HG03095 (cell line): Measurements from ENCODE around the gene WDFY2.

Experiments used
- ATAC-seq: cut with Tn5 transposase; IDR thresholded peaks from one replicate; pipeline ENCODE4 v1.9.1; 2021; ENCODE audit warnings: moderate library complexity; ENCODE audit not compliant: unreplicated experiment

Gene WDFY2

DNA sequence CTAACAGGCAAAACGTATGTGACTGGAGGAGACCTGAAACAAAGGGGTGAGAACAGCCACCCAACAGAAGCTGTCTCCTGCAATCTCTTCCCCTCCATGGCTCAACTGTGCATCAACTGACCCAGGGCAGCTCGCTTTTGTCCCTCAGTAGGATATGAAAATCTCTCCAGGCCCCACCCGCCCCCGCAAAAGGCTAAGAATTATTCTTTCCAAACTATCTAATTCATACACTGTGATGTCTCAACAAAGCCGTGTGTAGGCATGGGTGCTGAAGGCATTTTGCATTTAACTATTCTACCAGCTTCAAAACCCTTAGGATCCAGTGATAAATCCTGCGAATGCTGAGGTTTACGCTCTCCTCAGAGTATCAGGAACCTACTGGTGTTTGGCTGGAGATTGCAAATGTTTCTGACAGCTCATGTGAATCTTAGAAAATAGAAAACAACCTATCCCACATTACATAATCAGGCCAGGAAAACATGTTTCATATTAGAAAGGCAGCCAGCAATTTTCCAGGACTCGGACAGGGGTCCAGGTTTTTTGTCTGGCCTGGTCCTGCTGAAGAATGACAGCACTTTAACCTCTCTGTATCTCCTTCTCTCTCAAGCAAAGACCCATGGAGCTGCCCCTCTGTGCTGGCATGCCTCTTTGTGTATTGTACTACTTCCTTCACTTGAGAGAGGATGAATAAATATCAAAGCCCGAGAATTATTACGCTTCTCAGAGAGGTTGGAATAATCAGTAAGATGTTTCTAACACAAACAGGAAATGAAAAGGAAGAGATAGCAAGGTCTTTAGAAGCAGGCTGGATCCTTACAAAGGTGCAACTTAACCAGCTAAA is 202.4 kb downstream of the WDFY2 start:
- ATAC-seq, result no peak

DNA sequence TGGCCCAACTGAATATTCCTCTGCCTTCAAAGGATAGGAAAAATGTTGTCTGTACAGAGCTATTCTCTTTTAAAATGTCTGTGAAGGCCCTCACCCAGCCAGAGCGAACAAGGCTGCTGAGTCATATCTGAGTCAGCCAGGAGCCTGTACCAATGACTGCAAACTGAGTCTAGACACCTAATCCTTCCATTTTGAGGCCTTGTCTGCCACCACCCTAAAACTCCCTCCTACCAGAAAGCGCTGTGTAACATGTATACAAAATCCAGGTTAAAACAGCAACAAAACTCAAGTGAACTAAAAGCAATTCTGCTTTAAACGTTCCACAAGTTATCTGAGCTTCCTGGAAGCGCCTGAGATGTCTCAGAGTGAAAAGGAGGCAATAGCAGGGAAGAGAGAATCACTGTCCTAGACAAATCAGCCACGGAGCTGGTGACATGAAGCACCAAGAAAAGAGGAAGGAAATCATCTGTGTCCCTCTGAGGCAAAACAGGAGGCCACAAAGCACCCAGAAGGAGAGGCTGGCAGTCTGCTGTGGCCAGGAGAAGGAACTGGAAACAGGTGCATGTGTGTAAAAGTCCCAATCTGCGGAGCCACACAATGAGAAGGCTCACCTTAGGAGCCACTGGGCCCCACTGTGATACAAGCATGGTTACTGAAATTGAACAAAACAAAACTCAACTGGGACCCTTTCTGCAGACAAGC is 209.5 kb downstream of the WDFY2 start:
- peak; percentile 79 for ATAC-seq

DNA sequence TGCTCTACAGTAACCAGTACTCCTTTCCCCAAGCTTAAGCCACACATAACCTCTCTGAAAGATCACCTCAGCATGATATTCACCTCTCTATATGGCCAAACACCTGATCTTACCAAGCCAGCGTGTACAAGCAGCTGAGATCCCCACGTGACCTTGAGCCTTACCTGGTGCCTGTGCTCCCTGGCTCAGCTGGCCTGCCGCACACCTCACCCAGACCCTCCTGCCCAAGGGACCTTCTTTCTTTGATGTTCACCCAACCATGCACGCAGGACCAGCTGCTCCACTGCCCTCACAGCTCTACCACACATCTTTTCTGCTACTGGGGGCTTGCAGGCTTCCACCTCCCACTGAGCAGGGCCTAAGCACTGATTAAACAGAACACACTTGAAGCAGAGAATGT is 210.7 kb downstream of the WDFY2 start:
- ATAC-seq, result no peak

DNA sequence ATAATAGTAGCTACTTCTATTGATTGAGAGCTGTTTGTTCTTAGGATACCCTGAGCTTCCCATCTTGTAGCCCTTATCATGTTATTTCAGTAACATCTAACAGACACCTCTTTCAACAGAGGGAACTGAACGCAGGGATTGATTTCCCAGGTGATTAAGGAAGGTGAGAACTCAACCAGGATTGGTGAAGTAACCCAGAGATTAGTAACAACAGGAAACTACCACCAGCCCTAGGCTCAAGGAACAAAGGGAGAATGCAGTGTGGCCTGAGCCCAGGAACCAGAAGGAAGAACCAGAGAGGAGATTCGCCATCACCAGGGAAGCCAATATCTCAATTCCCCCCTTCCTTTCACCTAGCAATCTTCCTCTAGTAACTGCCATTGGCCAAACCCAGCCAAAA is 211.2 kb downstream of the WDFY2 start:
- no peak for ATAC-seq

DNA sequence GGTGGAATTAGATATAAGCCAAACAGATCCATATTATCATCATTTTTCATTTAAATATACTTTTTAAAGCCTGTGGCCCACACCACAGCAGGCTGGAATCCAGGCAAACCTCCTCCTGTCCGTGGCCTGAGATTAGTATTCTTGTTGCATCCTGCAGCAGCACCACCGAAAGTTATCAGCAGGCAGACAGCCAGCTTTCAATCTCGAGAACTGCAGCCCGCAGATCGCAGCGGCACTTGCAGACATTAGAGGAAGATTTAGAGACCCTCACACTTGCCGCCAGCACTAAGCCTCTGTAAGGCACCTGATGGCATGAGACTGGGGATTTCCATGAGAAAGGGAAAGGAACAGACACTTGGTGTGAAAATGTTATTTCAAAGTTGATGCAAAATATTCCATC is 212.3 kb downstream of the WDFY2 start:
- no peak for ATAC-seq

DNA sequence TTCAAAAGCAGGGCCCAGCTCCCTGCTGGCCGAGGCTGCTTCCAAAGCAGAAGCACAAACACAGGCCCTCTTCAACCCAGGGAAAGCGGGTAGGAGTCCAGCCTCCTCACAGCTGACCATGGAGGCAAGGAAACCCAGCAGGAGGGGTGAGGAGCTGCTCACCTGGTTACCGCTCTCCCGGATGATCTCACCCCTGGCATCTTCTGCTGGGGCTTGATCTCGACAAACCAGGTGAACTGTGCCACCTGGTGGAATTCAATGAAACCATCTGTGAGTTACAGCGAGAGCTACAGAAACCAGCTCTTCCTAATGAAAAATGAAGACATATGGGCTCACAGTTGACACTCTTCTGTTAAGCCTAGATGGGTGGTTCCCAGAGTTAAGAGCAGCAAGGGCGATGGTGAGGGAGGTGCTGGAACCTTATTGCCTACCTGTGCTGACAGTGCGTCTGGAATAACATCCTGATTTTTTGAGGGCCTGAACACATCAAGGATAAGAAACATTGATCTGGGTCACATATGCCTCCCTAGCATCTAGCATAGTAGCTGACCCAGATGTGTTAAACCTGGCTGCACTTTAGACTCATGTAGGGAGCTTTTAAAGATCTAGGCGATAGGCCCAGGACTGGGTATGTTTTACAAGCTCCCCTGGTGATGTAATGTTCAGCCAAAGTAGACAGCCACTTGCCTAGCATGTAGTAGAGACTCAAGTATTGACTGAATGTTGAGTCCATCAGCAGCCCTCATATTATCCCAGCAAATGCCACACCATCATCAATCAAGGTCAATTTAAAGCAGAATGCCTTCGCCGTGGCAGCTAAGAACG is 213.6 kb downstream of the WDFY2 start:
- peak; percentile 40 for ATAC-seq

DNA sequence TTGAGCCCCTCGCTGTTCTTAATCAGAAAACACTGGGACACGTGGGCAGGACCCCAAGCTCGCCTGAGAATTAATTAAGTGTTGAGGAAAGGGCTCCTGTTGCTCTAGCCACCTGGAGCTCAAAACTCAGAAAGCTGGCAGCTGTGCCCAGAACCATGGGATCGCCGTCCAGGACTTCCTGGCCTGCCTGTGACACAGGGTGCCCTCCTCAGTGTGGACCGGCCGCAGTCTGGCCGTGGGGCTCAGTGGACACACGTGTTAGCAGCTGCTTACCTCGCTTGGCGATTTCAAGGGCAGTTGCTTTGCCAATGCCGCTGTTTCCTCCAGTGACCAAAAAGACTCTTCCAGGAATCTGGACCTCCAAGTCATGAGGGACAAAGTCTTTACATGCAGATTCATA is 215.0 kb downstream of the WDFY2 start:
- ATAC-seq, result no peak

DNA sequence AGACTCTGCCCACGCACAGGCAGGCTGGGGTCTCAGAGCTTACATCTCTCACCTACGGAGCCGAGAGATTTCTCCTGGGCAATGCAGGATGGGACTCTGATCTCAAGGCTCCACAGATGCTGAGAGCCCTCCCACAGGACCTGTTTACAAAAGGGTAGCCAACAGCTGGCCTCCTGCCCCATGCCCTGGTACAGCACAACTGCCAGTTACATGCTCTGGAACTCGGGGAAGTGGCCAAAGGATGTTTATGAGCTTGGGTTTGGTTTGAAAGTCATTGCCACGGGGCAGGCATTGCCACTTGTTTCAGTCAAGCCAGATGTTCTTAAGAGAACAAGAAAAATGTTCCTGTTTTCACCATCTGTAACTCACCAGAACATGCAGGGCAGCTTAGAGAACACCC is 216.2 kb downstream of the WDFY2 start:
- no peak for ATAC-seq

DNA sequence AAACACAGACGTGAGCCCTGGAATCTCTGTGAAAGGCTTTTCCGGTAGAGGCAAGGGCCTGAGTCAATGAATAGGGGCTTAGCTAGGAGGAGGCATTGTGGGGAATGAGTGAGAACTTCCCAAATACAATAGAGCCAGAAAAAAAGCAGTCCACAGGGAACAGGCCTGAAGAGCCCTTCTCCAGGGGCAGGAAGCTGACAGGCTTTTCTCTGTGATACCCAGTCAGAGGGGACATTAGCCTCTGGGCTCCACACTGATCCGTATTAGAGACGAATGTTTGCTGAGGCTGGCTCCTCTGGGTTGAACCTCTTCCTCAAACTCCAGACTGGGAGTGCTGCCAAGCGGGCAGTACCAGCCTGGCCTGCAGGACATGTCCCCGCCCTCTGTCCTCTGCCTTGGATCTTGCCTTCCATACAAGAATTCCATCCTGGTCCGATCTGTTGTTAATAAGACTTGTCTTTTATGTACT is 217.4 kb downstream of the WDFY2 start:
- no peak for ATAC-seq

DNA sequence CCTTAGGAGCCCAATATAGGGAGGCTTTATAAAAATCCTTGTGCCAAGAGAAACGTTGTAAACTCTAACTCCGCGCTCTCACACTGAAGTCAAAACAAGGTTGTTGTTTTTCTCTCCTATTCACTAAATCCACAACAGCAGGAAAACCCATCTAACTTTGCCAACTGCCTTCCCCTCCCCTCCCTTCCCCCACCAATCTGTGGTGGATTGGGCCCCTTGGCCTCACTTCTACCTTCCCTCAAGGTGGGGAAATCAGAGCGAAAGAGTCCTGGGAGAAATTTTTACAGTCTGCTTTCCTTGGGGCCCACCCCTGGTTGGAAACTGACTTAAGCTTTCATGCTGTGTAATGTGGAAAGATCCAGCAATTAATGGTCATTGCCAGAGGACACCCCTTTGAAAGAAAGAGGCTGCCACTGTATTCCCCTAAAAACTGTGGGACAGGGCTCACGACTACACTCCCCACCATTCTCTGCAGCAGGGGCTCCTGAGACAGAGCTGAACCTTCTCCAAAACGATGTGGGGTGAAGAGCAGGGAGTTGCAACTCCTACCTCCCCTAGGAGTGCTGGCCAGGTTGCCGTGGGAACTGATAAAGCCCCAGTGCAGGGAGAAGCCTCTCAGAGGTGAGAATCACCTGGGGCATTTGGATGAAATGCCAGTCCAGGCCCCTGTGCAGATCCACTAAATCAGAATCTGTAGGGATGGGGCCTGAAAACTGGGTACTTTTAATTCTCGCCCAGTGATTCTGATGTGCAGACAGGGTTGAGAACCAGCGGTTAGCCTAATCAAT is 218.6 kb downstream of the WDFY2 start:
- no peak for ATAC-seq

DNA sequence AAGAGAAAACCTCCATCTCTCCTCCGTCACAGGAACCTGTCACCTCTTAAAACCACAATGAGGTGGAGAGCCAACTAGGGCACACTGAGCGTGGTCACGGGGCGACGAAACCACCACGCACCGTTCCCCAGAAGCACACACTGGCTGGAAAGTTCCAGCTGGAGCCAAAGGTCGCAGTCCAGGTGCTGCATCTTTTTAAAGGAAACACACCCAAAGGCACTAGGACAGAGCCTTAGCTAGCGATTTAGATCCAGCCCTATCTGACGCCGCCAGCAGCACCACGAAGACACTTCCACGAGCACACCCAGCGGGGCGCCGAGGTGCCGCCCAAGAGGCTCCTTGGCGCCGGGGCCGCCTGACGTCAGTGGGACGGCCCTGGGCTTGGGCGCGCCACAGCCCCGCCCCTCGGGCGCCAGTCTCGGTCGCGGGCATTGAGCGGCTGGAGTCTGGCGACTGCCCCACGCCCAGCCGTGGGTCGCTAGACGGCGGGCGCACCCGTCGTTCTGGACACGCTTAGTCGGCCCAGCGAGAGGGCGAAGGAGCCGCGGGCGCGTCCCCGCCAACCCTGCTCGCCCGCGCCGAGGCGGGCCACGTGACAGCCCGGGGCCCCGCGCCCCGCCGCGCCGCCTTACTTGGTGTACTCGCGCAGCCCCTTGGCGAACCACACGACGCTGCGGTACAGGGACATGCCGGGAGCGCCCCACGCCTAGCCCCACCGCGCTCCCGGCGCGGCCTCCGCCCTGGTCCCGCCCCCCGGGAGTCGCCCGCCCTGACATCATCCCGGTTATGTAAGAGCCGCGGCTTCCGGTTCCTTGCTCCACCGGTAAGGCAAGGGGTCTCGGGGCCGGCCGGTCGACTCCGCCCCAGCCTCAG is 219.4 kb downstream of the WDFY2 start, which contains the start of gene DHRS12:
Gene DHRS12 (minus strand): TSS at position 742 of the 873 bp plus-strand sequence. CDS start 4,504 bp downstream, outside the sequence.
- peak; percentile 88 for ATAC-seq

DNA sequence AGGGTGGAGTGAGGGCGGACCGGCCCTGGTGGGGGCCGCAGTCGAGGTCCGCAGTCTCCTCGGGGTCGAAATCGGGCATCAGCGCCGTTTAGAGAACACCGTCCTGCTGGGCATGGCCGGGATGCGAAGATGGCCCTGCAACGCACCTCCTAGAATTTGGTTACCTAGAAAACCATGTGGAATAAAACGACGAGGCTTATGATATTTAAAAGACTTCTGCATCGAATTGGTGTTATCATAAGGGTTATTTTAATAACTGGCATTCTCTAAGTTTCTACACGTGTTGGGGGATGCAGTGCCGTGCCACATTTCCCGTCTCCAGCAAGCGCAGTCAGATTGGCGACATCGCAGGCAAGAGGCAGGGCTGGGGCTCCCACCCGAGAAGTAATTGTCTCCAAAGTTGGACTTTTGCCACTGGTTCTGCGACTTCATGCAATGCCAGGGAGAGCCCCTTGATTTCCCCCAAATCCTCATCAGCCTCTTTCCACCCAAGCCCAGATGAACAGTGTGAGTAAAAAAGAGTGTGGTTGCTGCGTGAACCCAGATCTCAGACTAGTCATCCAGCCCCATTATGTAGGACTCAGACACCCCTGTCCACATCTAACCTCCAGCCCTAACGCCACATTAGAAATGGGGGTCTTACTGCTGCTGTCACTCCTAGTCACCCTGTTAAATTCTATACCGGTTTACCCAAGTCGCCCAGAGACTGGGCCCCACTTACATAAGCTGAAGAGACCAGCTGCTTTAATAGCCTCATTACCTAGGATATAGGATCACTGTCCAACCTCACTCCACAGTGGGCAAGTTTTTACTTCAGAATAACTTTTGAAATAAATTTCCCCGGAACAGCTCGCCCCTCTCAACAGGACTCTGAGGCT is 220.3 kb downstream of the WDFY2 start:
- ATAC-seq, result no peak

DNA sequence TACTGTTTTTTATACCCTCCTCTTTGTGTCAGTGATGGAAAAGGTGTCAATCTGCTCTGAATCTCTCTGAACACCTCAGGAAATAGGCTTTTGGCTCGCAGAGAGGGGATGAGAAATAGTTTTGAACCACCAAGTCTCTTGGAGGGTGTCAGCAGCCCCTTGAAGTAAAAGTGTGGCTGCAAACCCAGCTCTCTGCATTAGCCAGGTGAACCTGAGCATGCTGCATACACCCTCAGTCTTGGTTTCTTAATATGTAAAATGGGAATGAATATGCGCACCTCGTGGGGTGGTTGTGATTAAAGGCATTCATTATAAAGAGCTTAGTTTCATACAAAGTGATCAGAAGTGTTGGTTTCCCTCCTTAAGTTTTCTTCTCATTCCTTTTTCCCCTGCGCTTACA is 221.1 kb downstream of the WDFY2 start:
- no peak for ATAC-seq

DNA sequence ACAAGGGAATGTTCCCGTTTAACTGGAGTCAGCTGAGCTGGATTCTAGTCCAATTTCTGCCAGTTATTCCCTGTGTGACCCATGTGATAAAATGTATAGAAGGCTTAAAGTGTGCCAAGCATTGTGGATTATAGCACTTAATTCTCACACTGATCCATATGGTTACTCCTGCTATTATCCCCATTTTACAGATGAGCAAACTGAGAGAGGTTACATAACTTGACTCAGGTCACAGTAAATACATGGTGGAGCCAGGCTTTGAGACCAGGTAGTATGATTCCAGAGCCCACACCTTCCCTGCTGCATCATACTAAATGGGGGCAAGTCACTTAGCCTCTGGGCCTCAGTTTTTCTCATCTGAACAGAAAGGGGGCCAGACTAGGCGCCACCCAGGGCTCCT is 221.7 kb downstream of the WDFY2 start:
- no peak for ATAC-seq

DNA sequence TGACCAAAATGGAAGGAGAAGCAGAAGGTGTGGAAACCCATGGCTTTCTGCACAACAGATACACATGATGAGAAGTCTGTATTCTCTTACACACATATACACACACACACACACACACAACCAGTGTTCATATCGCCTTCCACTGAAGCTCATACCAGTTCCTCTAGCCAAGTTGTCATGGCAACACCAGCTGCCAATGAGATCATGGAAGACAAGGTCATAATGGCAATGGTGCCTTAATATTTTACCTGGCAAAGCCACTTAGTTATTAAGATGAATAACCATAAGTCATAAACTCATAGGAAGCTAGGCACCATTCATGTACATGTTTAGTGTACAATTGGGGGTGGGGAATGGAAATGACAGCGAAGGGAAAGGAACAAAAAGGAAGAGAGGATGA is 222.3 kb downstream of the WDFY2 start:
- no peak for ATAC-seq

DNA sequence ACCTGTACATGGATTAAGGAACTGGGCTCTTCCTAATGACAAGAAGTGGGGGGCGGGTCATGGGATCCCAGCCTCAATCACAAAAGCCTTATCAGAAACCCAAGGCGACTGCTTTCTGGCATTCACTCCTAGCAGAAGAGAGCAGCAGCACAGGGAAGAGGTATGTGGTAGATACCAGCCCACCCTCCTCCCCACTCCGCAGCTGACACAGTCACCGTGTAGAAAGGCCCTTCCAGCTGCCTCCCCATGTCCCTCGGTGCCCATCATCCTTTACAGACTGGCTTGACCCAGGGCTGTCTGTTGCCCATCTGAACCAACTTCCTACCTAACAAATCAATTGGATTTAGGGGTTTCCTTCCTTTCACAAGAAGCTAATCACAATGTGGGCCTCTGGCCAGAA is 222.8 kb downstream of the WDFY2 start:
- no peak for ATAC-seq

DNA sequence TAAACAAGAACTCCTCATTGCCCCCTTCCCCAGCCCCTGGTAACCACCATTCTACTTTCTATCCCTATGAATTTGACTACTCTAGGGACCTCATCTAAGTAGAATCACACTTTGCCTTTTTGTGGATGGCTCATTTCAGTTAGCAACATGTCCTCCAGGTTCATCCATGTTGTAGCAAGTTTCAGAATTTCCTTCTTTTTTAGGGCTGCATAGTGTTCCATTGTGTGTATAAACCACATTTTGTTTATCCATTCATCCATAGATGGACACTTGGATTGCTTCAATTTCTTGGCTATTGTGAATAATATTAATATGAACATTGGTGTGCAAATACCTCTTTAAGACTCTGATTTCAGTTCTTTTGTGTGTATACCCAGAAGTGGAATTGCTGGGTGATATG is 224.5 kb downstream of the WDFY2 start:
- ATAC-seq, result no peak

DNA sequence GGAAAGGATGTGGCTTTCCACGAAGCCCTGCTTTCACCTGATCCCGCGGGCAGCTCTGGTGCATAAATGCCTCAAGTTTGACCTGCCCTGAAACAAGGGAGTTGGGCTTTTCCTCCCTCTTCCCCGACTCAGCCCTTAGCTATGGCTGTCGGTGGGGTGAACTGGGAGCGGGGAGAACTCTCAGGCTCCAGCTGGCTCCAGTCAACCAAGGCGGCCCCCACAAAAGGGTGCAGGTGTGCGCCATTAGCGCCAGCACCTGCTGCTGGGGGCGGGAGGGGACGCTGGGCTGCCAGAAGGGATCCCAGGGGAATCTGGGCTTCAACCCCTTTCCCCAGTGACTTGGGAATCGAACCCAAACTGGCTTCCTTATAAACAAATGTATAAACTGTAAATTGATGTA is 226.8 kb downstream of the WDFY2 start:
- ATAC-seq, result no peak
